T47D (cell line): Measurements from ENCODE around the gene RAD51.

Source experiments
- DNase-seq, 2 experiments: peaks; one replicate each; pipeline versions ENCODE4 v3.0.0 to v3.0.0-alpha.2; 2011 to 2012; ENCODE audit warnings: low read depth in 1 of 2, low spot score in 1 of 2
- JUND ChIP-seq: IDR thresholded peaks from 2 replicates; pipeline ENCODE4 v1.6.1; 2012; ENCODE audit warnings: low read depth
- in situ Hi-C: cut with HindIII; loops from 2 replicates; pipeline ENCODE4 v1.10.0; 2016; ENCODE audit warnings: low sequenced_read_pairs, low pct_unique_long_range_greater_than_20kb

The RAD51 gene

GRCh38 chr15:40754883-40755811, 60.2 kb downstream of the RAD51 start, which contains the start of gene RMDN3:
TSS of gene RMDN3 (minus strand) at chr15:40755254. CDS start at chr15:40754783, 471 bp downstream.
- DNase-seq = peak; percentile 50 to 96
- in situ Hi-C loops = no loop called here
- no peak for TF ChIP-seq JUND

- no peak for TF ChIP-seq JUND
- in situ Hi-C loops = no loop called here
- DNase-seq = no peak
These were observed 60.8 kb downstream of the RAD51 start for GRCh38 chr15:40755812-40756208.

DNA sequence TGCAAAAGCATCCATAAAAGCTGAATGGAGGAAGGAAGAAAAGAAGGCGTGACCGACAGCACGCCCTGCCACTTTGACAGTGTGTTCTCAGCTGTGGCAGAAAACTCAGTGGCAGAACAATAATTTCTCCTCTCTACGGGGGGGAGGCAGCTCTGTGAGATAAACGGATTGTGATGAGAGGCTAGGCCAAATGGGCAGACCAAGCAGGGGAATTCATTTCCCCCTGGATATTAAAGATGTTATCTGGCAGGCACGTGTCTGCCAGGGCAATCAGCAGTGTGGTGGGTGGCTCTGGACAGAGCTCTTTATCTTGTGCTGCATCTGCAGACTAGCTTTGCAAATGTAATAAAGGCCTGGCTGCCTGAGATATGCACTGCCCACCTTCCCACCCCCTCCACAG, 62.0 kb downstream of the RAD51 start:
- TF ChIP-seq JUND = no peak
- in situ Hi-C loops = no loop called here
- no peak for DNase-seq

- no peak for DNase-seq
- TF ChIP-seq JUND = no peak
- in situ Hi-C loops = no loop called here
These were observed 65.0 kb downstream of the RAD51 start for GRCh38 chr15:40759961-40760360.

DNA sequence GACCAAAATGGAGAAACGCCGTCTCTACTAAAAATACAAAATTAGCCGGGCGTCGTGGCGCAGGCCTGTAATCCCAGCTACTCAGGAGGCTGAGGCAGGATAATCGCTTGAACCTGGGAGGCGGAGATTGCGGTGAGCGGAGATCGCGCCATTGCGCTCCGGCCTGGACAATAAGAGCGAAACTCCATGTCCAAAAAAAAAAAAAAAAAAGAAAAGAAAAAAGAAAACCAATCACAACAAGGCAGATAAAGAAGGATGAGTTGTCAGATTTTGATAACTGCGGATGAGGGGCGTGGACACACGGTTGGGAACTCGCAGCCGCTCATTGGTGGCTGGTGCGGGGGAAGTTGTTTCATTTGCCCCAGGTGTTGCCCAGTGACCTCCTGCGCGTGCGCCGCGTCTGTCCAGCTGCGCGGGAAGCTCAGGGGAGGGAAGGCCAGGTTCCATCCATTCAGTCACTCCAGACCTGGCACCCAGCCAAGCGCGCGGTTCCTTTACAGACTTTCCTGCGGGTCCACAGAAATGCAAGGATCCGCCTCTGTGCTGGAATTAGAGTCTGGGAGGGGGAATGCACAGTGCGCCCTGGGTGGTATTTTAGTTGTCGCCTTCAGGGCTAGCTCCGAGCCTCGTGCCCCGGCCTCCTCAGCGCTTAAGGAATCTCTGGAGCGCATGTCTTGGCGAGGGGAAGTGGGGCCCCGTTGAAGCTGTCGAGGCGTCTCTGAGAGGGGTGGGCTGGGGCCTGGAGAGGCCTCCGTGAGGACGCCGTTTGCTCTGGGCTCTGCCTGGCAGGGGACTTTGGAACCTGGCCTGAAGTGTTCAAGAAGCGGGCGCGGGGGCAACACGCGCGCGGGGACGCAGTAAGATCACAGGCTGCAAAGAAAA, 68.2 kb downstream of the RAD51 start:
- peak; percentile 70 to 89 for DNase-seq
- in situ Hi-C loops = no loop called here
- TF ChIP-seq JUND = no peak

DNA sequence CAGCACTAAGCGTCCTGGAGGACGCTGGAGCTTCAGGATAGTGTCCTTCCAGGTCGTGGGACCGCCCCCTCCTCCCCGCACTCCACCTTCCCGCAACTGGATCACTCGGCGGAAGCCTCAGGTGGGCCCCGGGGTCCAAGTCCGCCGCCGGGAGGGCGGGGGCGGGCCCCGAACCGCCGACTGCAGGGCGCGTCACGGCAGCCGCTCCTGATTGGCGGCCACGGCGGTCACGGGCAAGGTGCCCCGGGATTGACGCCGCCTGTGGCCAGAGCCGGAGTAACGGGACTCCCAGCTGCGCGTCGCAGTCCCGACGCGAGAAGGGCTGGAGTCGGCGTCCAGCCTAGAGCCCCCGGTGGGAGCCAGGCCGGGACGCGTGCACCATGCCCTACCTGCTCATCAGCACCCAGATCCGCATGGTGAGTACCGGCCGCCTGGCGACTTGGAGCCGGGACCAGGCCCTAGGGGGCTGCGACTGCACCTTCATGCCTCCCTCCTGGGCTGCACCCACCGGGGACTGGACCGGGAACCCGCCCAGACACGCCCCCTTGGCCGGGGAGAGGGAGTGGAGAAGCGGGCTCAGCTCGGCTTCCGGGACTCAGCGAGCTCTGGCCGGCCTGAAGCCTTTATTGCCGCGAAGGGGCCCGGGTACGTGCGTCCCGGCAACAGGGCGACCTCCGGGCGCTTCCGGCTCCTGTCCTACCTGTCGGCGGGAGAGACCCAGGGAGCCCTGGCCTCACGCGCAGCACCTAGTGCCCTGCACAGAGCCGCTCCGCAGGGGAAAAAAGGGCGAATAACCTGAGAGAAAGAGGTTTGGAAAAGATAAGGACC, 69.0 kb downstream of the RAD51 start, which contains the start of gene GCHFR:
GCHFR (plus strand) TSS at position 268 of the 828 bp plus-strand sequence; CDS start at position 381, 113 bp downstream.
- DNase-seq = peak; percentile 76 to 87
- in situ Hi-C loops = no loop called here
- no peak for TF ChIP-seq JUND

GRCh38 chr15:40764629-40765103, 69.7 kb downstream of the RAD51 start:
- in situ Hi-C loops = no loop called here
- TF ChIP-seq JUND = no peak
- no peak for DNase-seq

DNA sequence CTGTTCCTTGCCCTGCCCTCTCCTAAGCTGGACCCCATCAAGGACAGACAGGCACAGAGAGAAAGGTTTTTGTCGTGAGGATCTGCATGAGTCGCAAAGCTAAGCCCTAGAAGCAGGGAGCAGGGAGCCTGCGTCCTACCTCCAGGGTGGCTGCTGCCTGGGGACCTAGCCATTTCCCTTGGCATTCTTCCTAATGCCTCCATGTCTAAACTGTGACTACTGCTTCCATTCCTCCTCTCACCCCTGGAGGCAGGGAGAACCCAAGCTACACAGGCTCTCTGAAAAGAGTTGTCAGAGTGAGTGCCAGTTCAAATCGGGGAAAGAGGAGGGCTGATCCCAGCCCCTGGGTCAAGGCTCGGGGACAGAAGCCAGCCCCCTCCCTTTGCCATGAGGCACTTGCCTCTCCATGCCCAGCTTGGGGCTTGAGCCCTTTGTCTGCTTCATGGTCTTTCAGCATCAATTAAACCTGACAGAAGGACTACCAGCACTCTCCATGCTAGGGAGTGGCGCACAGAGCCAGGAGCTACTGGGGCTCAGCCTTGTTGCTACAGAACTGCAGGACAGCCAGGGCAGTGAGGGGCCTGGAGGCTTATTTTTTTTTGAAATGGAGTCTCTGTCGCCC, 71.3 kb downstream of the RAD51 start:
- TF ChIP-seq JUND = no peak
- in situ Hi-C loops = no loop called here
- no peak for DNase-seq

DNA sequence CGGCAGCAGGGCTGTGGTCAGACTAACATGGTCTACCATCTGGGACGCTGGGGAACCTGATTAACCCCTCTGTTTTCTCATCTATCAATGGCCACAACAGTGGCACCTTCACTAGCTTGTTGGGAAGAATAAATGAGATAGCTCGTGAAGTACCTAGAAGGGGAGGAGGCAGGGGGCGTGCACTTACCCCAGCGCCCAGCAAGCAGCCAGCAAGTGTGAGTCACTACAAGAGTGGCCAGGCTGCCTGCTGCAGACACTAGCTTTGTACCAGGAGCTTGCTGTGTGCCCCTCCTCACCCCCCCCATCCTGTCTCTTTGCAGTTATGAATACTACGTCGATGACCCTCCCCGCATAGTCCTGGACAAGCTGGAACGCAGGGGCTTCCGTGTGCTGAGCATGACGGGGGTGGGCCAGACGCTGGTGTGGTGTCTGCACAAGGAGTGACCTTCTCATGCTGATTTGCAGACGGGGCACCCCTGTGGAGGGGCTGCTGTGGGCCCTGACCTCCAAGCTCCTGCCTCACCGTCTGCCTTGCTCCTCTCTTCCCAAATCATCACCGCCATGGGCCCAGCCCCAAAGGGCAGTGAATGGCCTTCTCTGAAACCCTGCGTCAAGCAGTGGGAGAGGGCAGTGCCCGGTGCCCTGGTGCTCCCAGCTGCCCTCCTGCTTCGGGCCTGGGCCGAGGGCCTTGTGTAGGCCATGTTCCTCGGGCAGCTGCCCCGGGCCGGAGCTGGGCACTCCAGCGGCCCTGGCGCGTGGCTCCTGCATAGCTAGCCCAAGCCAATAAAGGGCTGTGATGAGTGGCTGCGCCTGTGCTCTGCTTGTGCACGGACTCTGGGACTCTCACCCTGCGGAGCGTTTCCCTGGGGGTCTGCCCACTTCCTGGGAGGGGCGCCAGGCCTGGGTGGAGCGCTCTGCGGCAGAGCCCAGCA, 72.2 kb downstream of the RAD51 start:
- DNase-seq = no peak
- in situ Hi-C loops = no loop called here
- no peak for TF ChIP-seq JUND

GRCh38 chr15:40767838-40768500, 73.0 kb downstream of the RAD51 start:
- in situ Hi-C loops = no loop called here
- DNase-seq = no peak
- TF ChIP-seq JUND = no peak
